Osteocyte (in vitro differentiated cells): ENCODE data around the gene GSX1. TPM values are rescaled to one million over a fixed set of nuclear protein-coding genes. Genes with fewer than 3 reads are reported as not detected.
A peak's percentile ranks its signal among the peaks of the same experiment; 100 is the strongest.

ENCODE experiments used
- DNase-seq: peaks from one replicate; pipeline ENCODE4 v3.0.0; 2021; ENCODE audit warnings: mixed read lengths; ENCODE audit not compliant: unreplicated experiment; ENCODE audit errors: extremely low spot score
- H3K27ac Mint-ChIP-seq: one replicate; pipeline ENCODE4 v1.8.0; 2021; ENCODE audit warnings: mild to moderate bottlenecking, mixed read lengths; ENCODE audit not compliant: unreplicated experiment
- H3K27me3 Mint-ChIP-seq: one replicate; pipeline ENCODE4 v1.8.0; 2021; ENCODE audit warnings: mixed read lengths; ENCODE audit not compliant: unreplicated experiment
- H3K36me3 Mint-ChIP-seq: one replicate; pipeline ENCODE4 v1.8.0; 2021; ENCODE audit warnings: mixed read lengths; ENCODE audit not compliant: unreplicated experiment
- H3K4me1 Mint-ChIP-seq: one replicate; pipeline ENCODE4 v1.8.0; 2021; ENCODE audit warnings: mixed read lengths; ENCODE audit not compliant: unreplicated experiment
- H3K4me3 Mint-ChIP-seq: one replicate; pipeline ENCODE4 v1.8.0; 2021; ENCODE audit warnings: mild to moderate bottlenecking, moderate library complexity, mixed read lengths; ENCODE audit not compliant: unreplicated experiment
- H3K9me3 Mint-ChIP-seq: one replicate; pipeline ENCODE4 v1.8.0; 2021; ENCODE audit warnings: mixed read lengths; ENCODE audit not compliant: unreplicated experiment
- total RNA-seq: library from RNA; stranded (reverse); gene quantifications from 2 replicates; pipeline ENCODE4 v1.2.1, GENCODE V29; 2021
- TF ChIP-seq, protein P1 (sequence below): fragments of 200-600 bp; sonication (generic); IDR thresholded peaks from 2 replicates; pipeline ENCODE4 v1.5.0; 2021; ENCODE audit warnings: antibody characterized with exemption, mild to moderate bottlenecking, moderate library complexity

The GSX1 gene
- total RNA-seq, 1 donor from 2014 or later = not detected

DNA sequence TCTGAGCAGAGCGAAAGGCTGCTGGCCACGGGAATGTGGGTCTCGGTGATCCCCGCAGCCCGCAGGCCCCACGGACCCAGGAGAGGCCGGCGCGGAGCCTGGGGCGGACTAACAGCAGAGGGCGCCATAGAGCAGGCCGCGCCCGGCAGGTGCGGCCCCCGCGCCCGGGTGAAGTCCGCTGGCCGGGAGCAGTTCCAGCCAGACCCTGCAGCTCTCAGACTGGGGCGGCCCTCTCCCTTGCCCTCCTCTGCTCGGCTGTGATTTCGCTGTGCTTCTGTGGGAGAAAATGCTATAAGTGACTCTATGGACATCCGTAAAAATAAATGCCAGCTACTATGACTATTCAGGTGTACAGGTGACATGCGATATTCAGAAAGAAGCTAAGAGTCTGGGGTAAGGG is 37.7 kb downstream of the GSX1 start:
- no peak overlapping the region for H3K27ac Mint-ChIP-seq
- DNase-seq = peak; percentile 88
- no peak overlapping the region for H3K4me3 Mint-ChIP-seq
- TF ChIP-seq, protein P1, sequence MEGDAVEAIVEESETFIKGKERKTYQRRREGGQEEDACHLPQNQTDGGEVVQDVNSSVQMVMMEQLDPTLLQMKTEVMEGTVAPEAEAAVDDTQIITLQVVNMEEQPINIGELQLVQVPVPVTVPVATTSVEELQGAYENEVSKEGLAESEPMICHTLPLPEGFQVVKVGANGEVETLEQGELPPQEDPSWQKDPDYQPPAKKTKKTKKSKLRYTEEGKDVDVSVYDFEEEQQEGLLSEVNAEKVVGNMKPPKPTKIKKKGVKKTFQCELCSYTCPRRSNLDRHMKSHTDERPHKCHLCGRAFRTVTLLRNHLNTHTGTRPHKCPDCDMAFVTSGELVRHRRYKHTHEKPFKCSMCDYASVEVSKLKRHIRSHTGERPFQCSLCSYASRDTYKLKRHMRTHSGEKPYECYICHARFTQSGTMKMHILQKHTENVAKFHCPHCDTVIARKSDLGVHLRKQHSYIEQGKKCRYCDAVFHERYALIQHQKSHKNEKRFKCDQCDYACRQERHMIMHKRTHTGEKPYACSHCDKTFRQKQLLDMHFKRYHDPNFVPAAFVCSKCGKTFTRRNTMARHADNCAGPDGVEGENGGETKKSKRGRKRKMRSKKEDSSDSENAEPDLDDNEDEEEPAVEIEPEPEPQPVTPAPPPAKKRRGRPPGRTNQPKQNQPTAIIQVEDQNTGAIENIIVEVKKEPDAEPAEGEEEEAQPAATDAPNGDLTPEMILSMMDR = peak; percentile 92
- peaks cover 2% of the 10 kb centered on the region for H3K4me1 Mint-ChIP-seq
- H3K9me3 Mint-ChIP-seq = no peaks in the 10 kb centered on the region
- no peaks in the 10 kb centered on the region for H3K36me3 Mint-ChIP-seq
- H3K27me3 Mint-ChIP-seq = peaks cover 61% of the 10 kb centered on the region

DNA sequence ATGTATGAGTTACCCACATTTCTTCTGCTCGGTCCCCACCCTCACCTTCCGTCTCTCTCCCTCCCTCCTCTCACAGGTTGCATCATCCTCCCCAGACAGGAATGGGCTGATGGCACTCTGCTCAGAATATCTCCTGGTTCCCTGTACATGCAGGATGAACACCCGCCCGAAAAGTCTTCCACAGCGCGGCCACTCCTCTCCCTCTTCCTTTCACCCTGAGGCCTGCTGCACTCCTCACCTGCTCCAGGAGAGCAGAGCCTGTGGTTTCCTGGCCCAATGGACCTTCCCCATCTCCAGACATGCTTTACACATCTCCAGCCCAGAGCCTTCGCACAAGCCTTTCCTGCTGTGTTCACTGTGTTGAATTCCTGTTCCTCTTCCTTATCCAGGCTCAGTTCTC is 40.9 kb downstream of the GSX1 start:
- no peak overlapping the region for H3K4me3 Mint-ChIP-seq
- peaks cover 48% of the 10 kb centered on the region for H3K27me3 Mint-ChIP-seq
- no peak overlapping the region for H3K27ac Mint-ChIP-seq
- no peaks in the 10 kb centered on the region for H3K9me3 Mint-ChIP-seq
- TF ChIP-seq, protein P1 = no peak
- no peaks in the 10 kb centered on the region for H3K36me3 Mint-ChIP-seq
- DNase-seq = no peak
- no peaks in the 10 kb centered on the region for H3K4me1 Mint-ChIP-seq

DNA sequence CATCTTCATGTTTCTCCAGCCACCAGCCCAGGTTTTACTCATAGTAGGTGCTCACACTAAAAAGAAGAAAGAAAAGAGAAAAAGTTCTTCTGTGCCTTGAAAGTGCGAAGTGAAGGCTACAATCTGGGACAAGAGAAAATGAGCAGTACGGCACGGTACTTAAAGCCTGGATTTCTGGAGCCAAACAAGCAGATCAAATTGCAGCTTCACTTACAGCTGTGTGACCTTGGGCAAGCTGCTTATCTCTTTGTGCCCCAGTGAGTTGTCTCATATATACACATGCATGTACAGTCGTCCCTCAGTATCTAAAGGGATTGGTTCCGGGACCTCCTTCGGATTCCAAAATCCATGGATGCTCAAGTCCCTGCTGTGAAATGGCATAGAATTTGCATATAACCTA is 41.8 kb downstream of the GSX1 start:
- peaks cover 46% of the 10 kb centered on the region for H3K27me3 Mint-ChIP-seq
- TF ChIP-seq, protein P1 = no peak
- no peak overlapping the region for H3K27ac Mint-ChIP-seq
- H3K36me3 Mint-ChIP-seq = no peaks in the 10 kb centered on the region
- H3K4me3 Mint-ChIP-seq = no peak overlapping the region
- no peak for DNase-seq
- H3K9me3 Mint-ChIP-seq = no peaks in the 10 kb centered on the region
- no peaks in the 10 kb centered on the region for H3K4me1 Mint-ChIP-seq

DNA sequence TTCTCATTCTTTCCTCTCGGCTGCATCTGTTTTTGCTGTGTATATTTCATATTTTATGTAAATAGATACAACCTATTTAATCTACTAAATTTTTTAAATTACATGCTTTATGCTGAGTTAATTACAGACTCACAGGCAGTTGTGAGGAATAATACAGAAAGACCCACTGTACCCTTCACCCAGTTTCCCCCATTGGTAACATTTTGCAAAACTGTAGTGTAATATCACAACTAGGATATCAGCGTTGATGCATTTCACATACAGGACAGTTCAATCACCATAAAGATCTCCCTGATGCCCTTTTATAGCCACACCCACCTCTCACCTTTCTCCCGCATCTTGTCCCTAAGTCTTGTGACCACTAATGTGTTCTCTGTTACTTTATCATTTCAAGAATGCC is 43.5 kb downstream of the GSX1 start:
- H3K27ac Mint-ChIP-seq = no peak overlapping the region
- no peaks in the 10 kb centered on the region for H3K9me3 Mint-ChIP-seq
- DNase-seq = no peak
- H3K27me3 Mint-ChIP-seq = peaks cover 40% of the 10 kb centered on the region
- H3K4me3 Mint-ChIP-seq = no peak overlapping the region
- TF ChIP-seq, protein P1 = no peak
- H3K4me1 Mint-ChIP-seq = no peaks in the 10 kb centered on the region
- no peaks in the 10 kb centered on the region for H3K36me3 Mint-ChIP-seq

DNA sequence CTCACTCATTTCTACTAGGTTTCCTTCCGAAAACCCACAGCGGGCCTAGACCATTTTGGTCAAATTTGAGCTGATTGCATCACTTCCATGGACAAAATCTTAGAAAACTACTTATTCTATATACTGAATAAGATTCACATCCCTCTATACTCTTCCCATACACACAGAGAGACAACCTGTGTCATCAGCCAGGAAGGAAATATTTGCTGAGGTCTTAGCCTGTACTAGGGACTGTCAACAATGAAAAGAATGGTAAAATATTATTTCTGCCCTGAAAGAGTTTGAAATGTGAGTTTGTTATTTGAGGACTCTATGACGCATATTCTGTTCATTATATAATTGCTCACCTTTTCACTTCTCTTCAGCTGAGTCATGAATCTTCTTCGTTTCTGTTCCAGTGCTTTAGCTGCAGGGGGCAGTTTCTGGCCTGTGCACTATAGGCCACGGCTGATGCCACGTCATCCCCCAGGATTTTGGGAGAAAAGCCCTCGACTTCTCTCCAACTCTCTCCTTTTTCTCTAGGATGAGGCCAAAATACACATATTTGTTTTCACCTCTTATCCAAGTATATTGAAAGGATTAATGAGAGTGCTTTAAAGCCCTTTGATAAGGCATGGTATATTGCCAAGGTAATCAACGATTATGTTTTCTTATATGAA is 47.7 kb downstream of the GSX1 start:
- peaks cover 16% of the 10 kb centered on the region for H3K27me3 Mint-ChIP-seq
- H3K36me3 Mint-ChIP-seq = no peaks in the 10 kb centered on the region
- TF ChIP-seq, protein P1 = no peak
- no peaks in the 10 kb centered on the region for H3K4me1 Mint-ChIP-seq
- H3K27ac Mint-ChIP-seq = no peak overlapping the region
- H3K4me3 Mint-ChIP-seq = no peak overlapping the region
- H3K9me3 Mint-ChIP-seq = peaks cover 4% of the 10 kb centered on the region
- DNase-seq = no peak
